Stimulated activated CD4-positive, alpha-beta T cell treated with anti-CD3 and anti-CD28 coated beads, Interleukin-4, amount 100 ng/mL, for 48 hours (primary cell): ENCODE data around the gene RAB44.
"Not testable (repeated sequence)": the region's sequence is repeated elsewhere in the genome, so short reads cannot be mapped to it uniquely, and the experiment has no call there.

Experiments
- DNase-seq, 2 donors: peaks; one replicate each; pipeline ENCODE4 v3.0.0-alpha.2; 2020; ENCODE audit warnings: low read depth in 2 of 2

The RAB44 gene

GRCh38 chr6:36713846-36714245 lies 16.2 kb downstream of the RAB44 start:
- no peak for DNase-seq

GRCh38 chr6:36714511-36714910 lies 16.9 kb downstream of the RAB44 start:
- no peak for DNase-seq

GRCh38 chr6:36715469-36715868 lies 17.8 kb downstream of the RAB44 start:
- no peak for DNase-seq

GRCh38 chr6:36716476-36717093 lies 19.0 kb downstream of the RAB44 start:
- DNase-seq = no peak

- DNase-seq = no peak
Measured at GRCh38 chr6:36717231-36717825, 19.7 kb downstream of the RAB44 start.

- DNase-seq = no peak
Measured at GRCh38 chr6:36717871-36718540, 20.4 kb downstream of the RAB44 start.

- DNase-seq = no peak
Measured at GRCh38 chr6:36718560-36718959, 20.9 kb downstream of the RAB44 start.

GRCh38 chr6:36719126-36719525 lies 21.5 kb downstream of the RAB44 start:
- DNase-seq = no peak

- DNase-seq = no peak
Measured at GRCh38 chr6:36720251-36721141, 22.9 kb downstream of the RAB44 start.

- no peak for DNase-seq
Measured at GRCh38 chr6:36721369-36722140, 23.9 kb downstream of the RAB44 start.

- no peak for DNase-seq
Measured at GRCh38 chr6:36722365-36722764, 24.7 kb downstream of the RAB44 start.

- DNase-seq = no peak
Measured at GRCh38 chr6:36722879-36723278, 25.3 kb downstream of the RAB44 start.

- DNase-seq = not testable (repeated sequence)
Measured at GRCh38 chr6:36723992-36724391, 26.4 kb downstream of the RAB44 start.

GRCh38 chr6:36724514-36725390 lies 27.1 kb downstream of the RAB44 start:
- peak; percentile 56 to 64 for DNase-seq

GRCh38 chr6:36725581-36725980 lies 28.0 kb downstream of the RAB44 start:
- no peak for DNase-seq

- no peak for DNase-seq
Measured at GRCh38 chr6:36727505-36728021, 29.9 kb downstream of the RAB44 start.

- DNase-seq = no peak
Measured at GRCh38 chr6:36728289-36729160, 30.9 kb downstream of the RAB44 start.

GRCh38 chr6:36729161-36729524 lies 31.5 kb downstream of the RAB44 start:
- no peak for DNase-seq
